Measurements from ENCODE around the gene OSBPL10.
"Not testable (repeated sequence)": the region's sequence is repeated elsewhere in the genome, so short reads cannot be mapped to it uniquely, and the experiment has no call there.

The OSBPL10 gene

DNA sequence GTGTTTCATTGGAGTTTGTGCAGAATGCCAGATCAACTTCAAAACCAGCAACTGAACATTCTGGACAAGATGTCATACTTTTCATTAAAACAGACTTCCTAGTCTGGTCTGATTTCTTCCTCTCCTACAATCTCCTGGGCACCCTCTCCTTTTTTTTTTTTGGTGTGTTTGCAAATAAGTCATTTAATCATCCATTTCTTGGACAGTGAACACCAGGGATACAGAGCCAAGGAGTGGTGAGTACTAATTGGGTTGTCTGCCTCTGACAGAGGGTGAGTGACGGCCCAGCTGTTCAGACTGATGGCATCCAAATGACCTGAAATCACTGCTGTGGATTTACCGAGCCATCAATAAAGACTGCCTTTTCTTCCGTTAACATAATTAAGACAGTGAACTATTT lies 290.3 kb downstream of the OSBPL10 start:
- DNase-seq, result no peak

DNA sequence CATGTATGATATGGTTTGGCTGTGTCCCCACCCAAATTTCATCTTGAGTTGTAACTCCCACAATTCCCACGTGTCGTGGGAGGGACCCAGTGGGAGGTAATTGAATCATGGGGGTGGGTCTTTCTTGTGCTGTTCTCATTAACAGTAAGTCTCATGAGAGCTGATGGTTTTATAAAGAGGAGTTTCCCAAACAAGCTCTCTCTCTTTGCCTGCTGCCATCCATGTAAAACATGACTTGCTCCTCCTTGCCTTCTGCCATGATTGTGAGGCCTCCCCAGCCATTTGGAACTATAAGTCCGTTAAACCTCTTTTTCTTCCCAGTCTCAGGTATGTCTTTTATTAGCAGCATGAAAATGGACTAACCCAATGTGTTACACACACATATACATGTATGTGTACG lies 291.5 kb downstream of the OSBPL10 start:
- DNase-seq, result not testable (repeated sequence)

DNA sequence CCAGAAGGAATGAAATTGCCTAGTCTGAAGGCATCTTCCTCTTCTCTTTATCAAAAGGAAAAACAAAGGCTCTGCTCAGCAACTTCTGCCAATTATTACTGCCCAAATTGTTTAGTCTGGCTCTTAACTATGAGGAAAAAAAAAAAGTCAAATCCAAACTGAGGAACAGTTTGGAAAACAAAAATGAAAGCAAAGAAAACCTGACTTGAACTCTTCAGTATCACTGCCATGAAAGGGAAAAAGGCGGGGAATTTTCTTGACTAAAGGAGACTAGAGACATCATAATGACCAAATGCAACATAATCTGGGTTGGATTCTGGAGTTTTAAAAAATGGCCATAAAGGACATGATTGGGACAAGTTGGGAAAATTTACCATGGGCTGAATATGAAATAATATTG lies 292.1 kb downstream of the OSBPL10 start:
- no peak for DNase-seq

DNA sequence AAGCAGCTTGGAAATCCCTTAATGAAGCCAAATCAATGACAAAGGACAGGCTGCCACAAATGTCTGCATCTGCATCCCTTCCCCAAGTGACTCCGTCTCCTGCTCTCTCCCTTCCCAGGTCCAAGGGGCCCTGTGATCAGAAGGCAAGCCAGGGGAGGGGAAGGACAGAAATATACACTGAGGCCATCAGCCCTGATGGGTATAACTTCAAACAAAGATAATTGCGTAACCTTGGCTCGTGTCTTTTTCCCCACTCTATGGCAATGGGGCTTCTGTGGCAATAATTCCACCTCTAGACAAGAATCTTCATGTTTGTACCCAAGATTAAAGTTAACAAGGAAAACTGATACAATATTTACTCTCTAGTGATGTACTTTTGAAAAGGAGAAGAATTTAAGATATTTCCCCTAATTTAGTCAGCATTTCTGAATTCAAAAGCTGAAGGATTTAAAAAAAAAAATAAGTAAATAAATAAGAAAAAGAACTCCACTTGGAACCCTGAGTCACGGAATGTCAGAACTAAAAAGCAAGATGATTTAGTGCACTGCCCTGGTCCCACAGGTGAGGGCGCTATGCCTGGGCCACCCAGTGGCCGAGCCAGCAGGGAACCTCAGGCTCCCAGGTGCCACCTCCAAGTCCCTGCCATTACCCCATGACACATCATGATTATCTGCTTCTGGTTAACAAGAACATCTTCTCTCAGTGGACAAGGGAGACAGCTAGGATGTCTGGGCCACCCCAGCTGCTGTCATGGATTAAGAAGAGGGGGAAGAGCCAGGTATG lies 293.9 kb downstream of the OSBPL10 start:
- DNase-seq, result no peak

DNA sequence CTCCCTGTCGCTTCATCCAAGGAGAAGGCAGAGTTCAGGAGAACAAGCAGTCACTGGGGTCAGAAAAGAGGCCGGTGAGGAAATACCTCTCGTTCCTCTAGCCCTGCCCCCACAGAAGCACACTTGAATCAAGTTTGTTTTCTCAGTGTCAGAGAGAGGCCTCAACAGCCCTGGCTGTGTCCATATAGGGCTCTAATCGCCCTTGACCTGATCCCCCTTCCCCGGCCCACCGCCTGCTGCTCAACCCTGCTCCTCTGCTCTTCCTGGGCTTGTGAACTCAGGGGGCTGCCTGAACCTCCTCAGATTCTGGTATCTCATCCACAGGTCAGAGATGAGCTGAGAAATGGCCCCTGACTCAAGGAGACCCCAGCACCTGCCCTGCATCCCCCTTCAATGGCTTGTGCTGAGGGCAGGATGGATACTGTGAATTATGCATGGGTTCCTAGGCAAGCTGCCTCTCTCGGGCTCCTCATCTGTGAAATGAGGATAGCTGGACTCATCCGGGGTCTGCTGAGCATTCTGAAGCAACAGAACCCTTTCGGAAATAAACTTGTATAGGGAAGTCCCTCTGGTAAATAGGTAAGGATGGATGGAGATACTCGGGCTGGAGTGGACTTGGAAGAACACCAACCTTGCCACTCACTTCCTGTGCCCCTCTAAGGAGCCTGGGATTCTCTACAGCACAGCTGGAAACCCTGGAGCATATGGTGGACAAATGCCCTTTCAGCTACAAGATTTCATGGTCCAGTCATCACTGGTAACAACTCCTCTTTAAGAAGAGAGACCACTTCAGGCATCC lies 300.8 kb downstream of the OSBPL10 start:
- DNase-seq, result no peak

DNA sequence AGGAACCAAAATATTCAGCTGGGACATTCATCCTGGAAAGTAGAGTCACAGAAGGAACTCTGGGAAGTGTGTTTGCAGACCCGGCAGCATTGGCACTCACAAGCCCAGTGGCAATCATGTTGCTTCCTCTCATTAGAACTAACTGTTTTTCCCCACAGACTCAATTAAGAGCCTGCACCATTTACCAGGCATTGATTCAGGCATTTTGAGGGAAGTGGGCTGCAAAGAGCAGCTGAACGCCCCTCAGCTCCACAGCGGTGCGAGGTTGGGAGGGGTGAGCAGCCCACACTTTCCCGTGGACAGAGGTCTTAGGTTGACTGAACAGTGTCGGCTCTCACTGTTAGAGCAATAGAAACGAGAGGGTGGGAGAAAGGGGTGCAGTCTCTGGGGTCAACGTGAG lies 304.5 kb downstream of the OSBPL10 start:
- no peak for DNase-seq

DNA sequence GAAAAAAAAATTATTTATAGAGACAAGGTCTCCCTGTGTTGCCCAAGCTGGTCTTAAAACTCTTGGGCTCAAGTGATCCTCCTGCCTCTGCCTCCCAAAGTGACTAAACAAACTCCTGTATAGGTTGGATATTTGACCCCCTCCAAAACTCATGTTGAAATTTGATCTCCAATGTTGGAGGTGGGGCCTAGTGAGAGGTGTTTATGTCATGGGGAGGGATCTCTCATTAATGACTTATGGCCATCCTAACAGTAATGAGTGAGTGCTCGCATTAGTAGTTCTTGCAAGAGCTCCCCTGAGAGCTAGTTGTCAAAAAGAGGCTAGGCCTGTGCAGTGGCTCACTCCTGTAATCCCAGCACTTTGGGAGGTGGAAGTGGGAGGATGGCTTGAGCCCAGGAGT lies 307.1 kb downstream of the OSBPL10 start:
- no peak for DNase-seq

DNA sequence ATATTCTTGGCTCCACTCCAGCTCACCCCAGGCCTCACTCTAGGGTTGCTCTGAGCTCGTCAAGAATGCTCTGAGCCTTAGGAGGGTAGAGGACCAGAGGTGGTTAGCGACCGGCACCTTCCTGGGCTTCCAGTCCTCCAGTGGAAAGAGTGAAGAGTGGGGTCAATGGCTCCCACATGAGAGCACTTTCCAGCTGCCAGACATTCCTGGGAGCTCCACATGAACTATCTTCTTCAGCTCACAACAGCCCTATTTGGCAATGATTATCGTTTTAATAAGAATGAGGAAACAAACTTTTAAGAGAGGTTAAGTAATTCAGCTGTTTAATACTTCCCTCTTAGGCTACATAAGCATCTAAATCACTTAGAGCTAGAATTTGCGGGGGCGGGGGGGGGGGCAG lies 309.1 kb downstream of the OSBPL10 start:
- no peak for DNase-seq

DNA sequence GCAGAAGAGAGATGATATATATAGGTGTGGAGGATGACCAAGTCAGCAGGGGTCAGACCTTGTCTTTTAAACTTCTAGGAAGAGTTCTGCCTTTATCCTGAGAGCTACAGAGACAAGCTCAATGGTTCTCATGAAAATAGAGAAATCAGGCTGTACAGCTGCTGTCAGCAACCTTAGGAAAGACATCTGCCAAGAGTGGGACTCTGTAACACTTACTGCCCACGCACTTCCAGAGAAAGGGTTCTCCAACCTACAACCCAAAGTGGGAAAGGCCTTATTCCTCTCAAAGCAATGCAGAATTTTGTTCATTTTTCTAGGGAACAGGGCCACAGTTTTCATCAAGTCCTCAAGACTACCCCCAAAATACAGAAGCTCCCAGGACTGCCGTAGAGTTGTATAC lies 309.6 kb downstream of the OSBPL10 start:
- DNase-seq, result no peak

DNA sequence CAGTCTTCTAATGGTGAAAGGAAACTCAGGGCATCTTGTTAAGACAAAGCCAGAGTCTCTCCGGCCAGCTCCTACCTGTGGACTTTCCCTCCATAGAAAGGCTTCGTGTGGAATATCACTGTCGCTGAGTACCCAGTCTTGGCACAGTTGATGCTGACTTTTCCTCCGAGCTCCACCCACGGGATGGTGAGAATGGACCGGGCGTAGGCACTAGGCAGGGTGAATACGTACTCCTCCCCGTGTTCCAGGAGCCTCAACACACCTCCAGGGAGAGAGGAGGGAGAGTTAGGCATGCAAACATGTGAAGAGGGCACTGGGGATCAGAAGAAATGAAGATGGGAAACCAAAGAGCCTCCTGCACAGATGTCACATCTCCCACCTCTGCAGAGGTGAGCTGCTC lies 310.3 kb downstream of the OSBPL10 start:
- DNase-seq, result no peak

DNA sequence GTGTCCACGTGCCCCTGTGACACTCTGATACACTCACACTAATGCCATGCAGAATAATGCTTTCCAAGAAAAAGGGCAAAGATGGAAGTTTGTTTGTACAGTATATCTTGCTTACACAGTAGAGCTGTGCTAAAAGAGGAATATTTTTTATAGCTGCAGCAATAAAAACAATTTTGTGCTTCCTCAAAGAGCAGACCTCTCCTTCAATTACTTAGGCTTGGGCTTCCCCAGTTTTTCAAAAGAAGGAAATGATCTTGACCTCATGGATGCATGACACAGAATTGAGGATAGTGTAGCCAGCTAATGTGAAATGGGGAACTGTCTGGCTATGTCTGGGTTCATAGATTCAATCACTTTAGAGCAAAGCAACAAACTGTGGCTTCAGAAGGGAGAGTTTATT lies 310.9 kb downstream of the OSBPL10 start:
- no peak for DNase-seq

DNA sequence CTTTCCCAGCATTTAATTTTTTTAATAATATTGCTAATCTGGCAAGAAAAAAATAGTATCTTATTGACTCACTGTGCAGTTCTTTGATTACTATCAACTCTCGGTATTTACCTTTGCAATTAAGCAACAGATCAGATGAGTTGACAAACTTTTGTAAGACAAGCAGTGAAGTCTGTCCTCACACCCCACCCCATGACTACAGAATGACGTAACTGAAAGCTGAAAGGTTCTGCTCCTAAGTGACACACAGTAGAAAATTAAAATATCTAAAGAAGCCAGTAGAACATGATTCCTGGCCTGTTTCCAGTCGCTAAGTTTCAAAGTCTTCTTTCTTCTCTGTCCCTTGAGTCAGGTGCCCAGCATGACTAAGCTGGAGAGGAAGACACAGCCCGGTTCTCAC lies 312.8 kb downstream of the OSBPL10 start:
- no peak for DNase-seq

DNA sequence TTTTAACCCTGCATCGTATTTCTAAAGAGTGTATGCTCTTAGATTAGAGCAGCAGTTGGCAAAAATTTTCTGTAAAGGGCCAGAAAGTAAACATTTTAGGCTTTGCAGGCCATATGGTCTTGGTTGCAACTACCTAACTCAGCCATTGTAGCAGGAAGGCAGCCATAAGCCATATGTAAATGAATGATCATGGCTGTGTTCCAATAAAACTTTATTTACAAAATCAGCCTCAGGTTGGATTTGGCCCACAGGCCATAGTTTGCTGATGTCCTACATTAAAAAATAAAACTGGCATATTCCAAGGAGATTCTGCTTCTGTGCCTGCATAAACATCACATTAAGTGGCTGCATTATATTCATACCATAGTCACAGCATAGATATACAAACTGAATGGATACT lies 313.5 kb downstream of the OSBPL10 start:
- DNase-seq, result no peak

DNA sequence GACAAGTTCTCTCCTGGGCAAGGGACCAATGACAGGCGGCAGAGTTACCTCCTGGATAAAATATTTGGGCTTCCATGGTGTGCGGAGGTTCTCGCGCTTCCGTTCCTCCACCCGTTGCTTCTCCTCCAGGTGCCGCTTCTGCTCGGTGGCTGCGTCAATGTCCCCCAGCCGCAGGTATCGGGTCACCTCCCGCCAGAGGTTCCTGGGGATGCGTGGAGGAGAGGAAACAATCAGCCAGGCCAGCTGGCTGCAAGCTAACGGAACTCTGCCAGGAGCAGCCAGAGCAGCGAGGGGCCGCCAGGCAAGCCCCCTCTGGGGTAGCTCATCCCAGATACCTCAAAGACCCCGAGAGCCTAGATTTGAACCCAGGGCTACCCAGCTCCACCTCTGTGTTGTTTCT lies 317.0 kb downstream of the OSBPL10 start:
- no peak for DNase-seq

DNA sequence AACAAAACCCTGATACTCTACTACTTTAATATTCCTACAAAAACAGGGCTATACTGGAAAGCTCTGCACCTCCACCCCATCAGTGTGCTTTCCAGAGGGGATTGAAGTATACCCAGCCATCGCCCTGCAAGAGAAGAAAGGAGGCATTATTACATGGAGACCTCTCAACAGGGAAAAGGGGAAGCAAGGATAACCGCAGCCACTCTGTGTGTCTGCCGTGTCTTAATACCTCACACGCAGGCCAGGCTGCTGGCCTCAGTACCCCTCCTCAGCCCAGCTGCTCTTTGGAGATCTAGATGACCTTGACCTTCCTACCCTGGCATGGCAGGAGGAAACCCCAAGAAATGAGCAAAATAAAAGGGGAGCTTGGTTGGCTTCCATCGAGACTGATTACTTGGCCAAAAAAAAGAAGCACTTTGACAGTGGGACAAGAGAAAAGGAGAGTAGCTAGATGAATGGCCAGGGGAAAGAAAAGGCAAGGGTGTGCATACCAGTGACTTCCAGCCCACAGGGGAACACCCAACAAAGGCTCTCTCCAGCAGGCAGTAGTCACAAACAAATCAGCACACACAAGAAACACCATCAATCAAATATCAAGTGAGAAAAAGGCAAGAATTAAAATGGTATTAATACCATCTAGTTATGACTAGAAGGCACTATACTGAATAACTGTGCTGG lies 318.9 kb downstream of the OSBPL10 start:
- no peak for DNase-seq

DNA sequence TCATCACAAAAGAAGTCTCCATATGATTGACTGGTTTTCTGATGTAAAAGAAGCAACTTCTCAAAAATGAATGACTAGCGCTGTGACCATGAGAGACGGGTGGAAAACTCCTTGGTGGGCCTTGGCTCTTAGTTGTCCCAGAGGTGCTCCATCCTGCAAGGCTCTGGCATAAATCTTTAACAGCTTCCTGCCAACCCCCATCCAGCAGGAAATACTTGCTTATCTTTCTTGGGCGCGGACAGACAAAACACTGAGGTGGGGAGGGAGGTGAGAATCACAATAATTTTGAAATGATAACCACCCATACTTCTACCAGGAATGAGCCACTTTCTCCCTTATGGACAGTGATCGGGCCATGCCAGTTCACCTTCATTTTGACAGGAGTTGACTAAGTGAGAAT lies 319.8 kb downstream of the OSBPL10 start:
- DNase-seq, result no peak

DNA sequence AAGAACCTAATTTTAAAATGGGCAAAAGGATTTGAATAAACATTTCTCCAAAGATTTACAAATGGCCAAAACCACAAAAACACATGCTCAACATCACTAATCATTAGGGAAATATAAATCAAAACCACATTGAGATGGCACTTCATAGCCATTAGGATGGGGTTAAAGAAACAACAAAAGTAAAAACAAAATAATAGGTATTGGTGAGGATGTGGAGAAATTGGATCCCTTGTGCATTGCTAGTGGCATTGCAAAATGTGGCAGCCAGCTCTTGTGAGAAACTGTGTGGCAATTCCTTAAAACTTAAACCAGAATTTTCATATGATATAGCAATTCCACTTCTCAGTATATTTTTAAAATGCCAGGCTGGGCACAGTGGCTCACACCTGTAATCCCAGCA lies 321.8 kb downstream of the OSBPL10 start:
- DNase-seq, result no peak

DNA sequence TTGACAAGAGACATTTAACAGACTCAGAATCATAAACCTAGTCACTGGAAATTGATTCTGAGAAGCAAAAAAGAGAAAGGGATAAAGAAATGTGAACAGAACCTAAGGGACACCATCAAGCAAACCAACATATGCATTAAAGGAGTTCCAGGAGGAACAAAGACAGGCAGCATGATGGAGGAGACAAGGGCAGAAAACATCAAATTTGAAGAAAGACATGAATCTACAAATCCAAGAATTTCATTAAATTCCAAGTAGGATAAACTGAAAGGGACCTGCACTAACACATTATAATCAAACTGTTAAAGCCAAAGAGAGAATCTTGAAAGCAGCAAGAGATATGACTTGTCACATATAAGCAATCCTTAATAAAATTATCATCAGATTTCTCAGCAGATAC lies 326.1 kb downstream of the OSBPL10 start:
- no peak for DNase-seq

DNA sequence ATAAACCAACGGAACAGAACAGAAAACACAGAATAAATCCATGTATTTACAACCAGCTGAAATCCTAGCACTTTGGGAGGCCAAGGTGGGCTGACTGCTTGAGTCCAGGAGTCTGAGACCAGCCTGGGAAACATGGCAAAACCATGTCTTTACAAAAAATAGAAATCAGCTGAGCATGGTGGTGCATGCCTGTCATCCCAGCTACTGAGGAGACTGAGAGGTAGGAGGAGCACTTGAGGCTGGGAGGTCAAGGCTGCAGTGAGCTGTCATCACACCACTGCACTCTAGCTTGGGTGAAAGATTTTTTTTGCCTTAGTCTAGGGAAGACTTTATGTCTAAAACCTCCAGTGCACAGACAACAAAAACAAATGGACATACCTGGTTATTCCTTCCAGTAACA lies 327.6 kb downstream of the OSBPL10 start:
- DNase-seq, result no peak

DNA sequence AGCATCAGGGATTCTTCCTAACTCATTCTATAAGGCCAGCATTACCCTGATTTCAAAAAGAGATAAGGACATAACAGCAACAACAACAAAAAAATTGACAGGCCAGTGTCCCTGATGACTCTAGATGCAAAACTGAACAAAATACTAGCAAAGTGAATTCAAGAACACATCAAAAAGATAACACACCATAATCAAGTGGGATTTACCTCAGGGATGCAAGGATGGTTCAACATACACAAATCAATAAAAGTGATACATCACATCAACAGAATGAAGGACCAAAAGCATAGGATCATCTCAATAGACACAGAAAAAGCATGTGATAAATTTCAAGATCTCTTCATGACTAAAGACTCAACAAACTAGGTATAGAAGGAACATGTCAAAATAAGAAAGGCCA lies 328.8 kb downstream of the OSBPL10 start:
- no peak for DNase-seq

DNA sequence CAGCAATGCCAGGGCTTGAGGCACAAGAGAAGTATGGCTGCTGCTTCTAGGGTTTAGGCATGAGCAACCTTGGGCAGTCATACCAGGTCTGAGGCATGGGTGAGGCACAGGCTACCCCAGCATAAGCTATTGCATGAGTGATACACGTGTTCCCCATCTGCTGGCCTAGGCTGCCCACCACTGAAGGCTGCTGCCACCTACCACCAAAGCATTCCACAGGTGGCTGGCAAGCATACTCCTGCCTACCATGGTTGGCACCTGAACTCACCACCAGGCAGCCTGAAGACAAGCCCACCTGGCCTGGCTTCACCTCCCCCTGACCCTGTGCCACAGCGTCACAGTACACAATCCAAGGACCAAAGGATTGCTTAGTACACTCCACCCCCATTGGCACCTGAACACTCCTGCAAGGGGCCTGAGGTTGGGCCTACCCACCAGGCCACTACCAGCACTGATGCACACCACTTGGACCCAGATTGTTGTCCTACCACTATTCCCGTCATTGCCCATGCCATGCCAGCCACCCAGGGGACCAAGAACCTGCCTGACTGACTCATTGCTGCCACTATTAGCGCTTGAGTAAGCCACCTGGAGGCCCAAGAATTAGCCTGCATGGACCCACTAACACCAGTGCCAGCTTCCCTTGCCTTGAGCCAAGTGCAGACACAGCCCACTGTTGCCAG lies 332.6 kb downstream of the OSBPL10 start:
- no peak for DNase-seq

DNA sequence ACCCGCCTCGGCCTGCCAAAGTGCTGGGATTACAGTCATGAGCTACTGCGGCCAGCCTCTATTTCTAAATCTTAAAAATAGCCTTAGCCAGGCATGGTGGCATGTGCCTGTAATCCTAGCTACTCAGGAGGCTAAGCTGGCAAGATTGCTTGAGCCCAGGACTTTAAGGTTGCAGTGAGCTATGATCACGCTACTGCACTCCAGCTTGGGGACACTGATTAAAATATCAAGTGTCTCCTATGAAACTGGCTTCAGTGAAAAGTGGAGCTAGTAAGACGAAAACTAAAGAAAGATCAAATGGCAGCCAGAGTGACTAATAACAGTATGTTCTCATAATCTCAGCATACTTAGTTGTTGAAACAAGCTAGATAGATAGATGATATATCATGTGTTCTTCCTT lies 335.8 kb downstream of the OSBPL10 start:
- DNase-seq, result no peak

DNA sequence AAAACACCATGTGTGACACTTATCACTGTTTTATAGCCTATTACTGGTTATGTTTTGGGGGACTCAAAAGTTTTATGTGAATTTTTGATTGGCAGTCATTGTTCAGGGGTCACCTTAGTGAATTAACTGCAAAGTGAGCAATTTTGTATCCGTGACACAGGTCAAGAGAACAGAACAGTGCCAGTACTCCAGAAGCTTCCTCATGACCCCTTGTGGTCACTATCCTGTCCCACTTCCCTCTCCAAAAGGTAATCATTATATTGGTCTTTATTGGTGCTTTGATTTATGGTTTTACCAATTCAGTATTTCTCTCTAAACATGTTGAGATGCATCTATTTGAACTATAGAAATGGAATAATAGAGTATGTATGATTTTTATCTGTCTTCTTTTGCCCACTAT lies 341.2 kb downstream of the OSBPL10 start:
- DNase-seq, result no peak
